HG03097 (cell line): ENCODE data around the gene HOOK2.

ENCODE experiments used
- ATAC-seq: cut with Tn5 transposase; IDR thresholded peaks from one replicate; pipeline ENCODE4 v1.9.1; 2021; ENCODE audit not compliant: unreplicated experiment, low FRiP score

Gene HOOK2

GRCh38 chr19:12783849-12784393 is 8.6 kb upstream of the HOOK2 start:
- ATAC-seq = no peak

GRCh38 chr19:12783291-12783848 is 8.0 kb upstream of the HOOK2 start:
- no peak for ATAC-seq

DNA sequence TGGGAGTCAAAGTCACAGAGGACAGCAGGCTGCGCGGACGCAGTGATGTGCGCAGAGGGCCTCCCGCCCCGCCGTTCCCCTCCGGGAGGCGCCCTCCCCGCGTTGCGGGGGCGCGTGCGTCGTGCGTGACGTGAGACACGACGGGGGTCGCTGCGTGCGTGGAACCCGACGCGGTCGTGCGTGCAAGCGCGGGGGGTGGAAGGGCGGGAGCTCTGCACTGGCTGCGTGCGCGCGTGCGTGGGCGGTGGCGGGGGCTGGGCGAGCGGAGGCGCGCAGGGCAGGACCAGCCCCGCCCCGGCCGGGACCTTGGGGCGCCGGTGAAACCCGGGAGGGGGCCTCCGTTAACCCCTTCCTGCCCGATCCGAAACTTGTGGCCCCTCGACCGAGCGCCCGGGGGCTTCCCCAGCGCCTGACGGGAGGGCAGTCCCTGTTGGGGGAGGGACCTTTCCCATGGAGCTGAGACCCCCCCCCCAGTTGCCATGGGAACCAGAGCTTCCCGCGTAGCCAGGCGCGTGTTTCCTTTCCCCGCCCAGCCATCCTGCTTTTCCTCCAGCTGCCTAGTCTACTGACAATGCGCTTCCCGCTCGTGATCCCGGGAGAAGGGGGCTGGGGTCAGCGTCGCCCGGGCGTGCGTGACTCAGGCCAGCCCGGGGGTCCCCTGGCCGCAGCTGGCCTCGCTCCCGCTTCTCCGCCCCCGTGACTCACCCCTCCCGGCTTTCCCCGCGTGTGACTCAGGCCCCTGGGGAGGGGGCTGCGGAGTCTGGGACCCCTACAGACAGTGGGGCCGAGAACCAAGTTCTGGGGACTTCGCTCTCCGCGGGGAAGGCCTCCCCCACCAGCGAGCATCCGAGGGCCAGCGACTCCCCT is 7.3 kb upstream of the HOOK2 start:
- no peak for ATAC-seq

DNA sequence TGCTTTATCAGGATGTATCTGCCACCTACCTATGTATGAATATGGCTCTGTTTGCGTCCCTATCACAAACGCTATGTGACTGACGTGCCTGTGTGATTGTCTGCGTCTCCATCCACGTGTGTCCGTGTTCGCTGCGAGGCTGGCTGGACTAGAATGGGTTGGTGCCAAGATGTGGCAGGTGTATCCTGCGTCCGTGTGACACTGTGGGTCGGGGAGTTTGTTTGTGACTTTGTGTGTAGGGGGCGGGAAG is 6.7 kb upstream of the HOOK2 start:
- no peak for ATAC-seq

- no peak for ATAC-seq
These were observed 4.0 kb upstream of the HOOK2 start for GRCh38 chr19:12779162-12779993.

DNA sequence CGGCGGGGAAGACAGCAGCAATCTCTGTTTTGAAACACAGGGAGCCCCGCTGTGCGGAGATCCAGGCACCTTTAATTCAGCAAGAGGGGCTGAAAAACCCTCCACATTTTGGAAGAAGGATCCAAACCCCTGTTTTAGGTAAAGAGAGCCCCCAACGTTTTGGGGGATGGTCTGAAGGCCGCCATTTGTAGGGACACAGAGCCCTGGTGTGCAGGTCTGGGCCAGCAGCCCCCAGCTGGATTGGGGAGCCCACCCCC is 3.5 kb upstream of the HOOK2 start:
- no peak for ATAC-seq

DNA sequence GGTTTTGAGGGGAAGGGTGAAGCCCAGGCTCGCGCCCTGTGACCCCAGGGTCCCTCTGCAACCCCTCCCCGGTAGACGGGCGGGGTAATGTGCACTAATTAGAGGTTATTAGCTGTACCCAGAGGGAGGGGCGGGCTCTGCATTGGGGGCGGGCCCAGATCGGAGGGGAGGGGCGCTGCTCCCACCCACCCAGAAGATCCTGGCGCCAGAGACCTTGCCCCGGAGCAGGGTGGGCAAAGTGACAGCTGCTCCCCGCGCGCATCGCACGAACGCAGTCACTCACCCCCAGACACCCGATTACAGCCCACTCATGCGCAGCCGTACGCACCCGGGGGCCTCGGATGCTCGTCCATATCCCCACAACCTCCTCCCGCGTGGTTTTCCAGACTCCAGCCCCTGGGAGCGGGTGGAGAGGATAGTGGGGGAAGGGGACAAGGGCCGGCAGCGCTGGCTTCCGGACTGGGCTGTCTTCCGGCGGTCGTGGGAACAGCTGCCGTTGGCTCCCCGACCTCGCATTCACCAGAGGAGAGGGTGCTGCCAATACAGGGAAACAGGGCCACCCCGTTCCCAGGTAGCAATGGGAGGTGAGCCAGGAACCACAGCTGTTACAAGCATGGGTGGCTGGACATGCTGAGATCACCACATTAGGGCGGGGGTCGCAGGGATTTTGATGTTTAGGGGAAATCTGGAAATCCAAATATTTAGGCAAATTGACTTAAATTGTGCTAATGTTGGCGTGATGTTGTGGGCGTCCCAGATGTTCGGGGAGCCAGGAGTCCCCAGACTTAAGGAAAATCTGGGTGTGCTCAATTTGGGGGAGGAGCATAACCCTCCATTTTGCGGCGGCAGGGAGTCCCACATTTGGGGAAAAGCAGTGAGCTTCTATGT is 2.9 kb upstream of the HOOK2 start:
- ATAC-seq = no peak

DNA sequence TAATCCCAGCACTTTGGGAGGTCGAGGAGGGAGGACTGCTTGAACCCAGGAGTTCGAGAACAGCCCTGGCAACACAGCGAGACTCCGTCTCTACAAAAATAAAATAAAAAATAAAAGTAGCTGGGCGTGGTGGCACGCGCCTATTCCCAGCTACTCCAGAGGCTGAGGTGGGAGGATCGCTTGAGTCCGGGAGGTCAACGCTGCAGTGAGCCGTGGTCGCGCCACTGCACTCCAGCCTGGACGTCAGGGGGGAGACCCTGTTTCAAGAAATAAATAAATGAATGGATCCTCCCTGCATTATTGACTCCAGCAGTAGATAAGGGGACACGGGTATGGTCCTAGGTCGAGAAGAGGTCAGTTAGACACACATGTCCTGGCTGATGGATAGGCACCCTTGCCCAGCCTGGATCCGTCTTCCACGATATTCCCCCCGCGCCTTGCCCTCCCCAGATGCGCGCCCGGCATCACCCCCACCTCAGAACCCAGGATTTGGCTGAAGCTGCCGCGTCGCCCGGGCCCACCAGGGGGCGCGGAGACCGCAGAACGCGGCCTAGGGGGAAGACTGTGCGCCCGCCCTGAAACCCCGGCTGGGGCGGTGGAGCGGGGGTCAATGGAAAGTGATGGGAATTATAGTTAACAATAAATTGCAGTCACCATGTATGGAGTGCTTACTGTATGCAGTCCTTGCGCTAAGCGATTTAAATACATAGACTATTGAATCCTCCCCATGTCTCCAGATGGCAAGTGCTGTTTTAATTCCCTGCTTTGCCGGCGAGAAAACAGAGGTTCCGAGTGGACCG is 2.1 kb upstream of the HOOK2 start:
- ATAC-seq = peak; percentile 37

- ATAC-seq = no peak
These were observed 1.8 kb downstream of the HOOK2 start for GRCh38 chr19:12773571-12773970.

GRCh38 chr19:12772323-12772722 is 3.0 kb downstream of the HOOK2 start:
- no peak for ATAC-seq

DNA sequence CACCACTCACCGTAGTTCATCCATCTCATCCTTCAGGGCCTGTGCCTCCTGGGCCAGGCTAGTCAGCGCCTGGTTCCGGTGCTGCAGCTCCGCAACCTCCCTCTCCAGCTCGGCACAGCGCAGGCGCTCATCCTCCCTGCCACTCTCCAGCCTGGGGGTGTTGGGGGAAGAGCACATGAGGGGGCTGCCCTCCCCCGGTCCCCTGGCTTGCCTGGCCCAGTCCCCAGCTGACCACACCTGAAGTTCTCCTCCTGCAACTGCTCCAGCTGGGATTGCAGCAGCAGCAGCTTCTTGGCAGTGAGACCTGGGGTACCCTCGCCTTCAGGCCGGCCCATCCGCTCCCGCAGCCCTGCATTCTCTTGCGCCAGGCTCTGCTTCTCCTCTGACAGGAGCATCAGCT is 4.4 kb downstream of the HOOK2 start:
- no peak for ATAC-seq

- no peak for ATAC-seq
These were observed 5.7 kb downstream of the HOOK2 start for GRCh38 chr19:12769689-12770088.

- no peak for ATAC-seq
These were observed 7.7 kb downstream of the HOOK2 start for GRCh38 chr19:12767666-12768065.

GRCh38 chr19:12767150-12767549 is 8.2 kb downstream of the HOOK2 start:
- ATAC-seq = no peak

GRCh38 chr19:12766051-12766521 is 9.3 kb downstream of the HOOK2 start:
- ATAC-seq = no peak

- no peak for ATAC-seq
These were observed 10.7 kb downstream of the HOOK2 start for GRCh38 chr19:12764698-12765097.

DNA sequence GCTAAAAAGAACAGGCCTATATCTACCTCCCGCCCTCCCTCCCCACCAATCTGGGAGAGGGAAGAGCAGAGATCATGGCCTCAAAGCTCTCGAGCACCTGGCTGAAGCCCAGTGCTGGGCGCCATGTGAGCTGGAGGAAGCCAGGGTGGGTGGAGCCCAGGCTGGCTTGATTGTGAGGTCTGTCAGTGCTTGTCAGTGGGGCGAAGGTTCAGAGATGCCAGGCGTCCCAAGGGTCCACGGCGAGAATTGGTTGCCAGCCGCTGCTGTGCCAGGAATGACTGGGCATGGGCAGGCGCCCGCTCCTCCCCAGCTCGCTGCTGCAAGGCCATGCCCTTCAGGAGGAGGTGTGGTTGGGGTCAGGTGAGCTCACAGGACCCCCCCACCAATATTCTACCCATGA is 12.3 kb downstream of the HOOK2 start:
- ATAC-seq = no peak

DNA sequence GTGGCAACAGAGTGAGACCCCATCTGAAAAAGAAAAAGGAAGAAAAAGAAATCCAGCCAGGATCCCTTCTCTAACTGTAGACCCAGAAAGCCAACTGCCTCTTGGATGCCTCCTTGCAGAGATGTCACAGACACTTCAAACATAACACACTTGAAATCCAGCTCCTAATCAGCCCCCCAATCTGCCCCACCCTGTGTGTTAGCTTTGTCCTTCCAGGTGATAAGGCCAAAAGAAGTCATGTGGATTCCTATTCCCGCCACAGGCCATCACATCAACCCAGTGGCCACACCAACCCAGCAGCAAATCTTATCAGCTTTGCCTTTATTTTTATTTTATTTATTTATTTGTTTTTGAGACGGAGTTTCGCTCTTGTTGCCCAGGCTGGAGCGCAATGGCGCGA is 15.7 kb downstream of the HOOK2 start:
- no peak for ATAC-seq

GRCh38 chr19:12757544-12758274 is 17.6 kb downstream of the HOOK2 start:
- no peak for ATAC-seq
